ENCODE results near the gene IGF1R.

Gene IGF1R

DNA sequence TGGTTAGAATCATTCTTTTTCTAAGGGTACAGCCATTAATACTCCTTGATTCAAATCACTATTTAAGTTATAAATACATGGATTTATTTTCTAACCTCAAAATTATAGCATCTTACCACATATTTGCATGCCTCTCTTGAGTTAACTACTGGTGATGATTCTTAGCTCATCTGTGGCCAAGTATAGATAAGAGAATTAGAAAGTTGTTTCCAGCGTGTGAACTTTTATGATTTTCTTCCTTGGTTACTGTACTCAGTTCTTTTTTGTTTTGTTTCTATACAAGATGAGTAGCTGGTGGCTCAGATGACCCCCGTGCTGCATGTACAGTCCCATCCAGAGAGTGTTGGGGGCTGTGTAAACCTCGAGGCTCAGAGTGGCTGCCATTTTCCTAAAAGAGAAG, 124.6 kb downstream of the IGF1R start:
- Histone ChIP-seq H3K27me3 (ENCODE audit: low read length) (no peaks in the 10 kb centered on the region), H3K27ac (ENCODE audit: low read depth, low read length) (no peak overlapping the region), H4K20me1 (ENCODE audit: low read depth, low read length) (peaks cover 15% of the 10 kb centered on the region), H3K79me2 (ENCODE audit: insufficient read depth, low read length) (no peaks in the 10 kb centered on the region), H3K36me3 (ENCODE audit: low read length) (no peaks in the 10 kb centered on the region), H2AFZ (ENCODE audit: low read depth, low read length, severe bottlenecking) (no peak overlapping the region), H3F3A (ENCODE audit: insufficient read depth) (no peaks in the 10 kb centered on the region), H3K9me3 (ENCODE audit: insufficient read depth, low read length) (no peaks in the 10 kb centered on the region), H3K4me3 (ENCODE audit: insufficient read depth, low read length, poor library complexity, severe bottlenecking) (no peak overlapping the region), H3K9me2 (replicated peaks; ENCODE audit: insufficient read depth, low read length) (no peaks in the 10 kb centered on the region), H3K4me2 (ENCODE audit: low read depth, low read length, poor library complexity, severe bottlenecking) (no peak overlapping the region), H3K9ac (ENCODE audit: low read length) (no peak overlapping the region)
- TF ChIP-seq EZH2phosphoT487 (conservative IDR thresholded peaks at IDR 0.05; ENCODE audit: low read length) = no peak
- TF ChIP-seq, protein P1, sequence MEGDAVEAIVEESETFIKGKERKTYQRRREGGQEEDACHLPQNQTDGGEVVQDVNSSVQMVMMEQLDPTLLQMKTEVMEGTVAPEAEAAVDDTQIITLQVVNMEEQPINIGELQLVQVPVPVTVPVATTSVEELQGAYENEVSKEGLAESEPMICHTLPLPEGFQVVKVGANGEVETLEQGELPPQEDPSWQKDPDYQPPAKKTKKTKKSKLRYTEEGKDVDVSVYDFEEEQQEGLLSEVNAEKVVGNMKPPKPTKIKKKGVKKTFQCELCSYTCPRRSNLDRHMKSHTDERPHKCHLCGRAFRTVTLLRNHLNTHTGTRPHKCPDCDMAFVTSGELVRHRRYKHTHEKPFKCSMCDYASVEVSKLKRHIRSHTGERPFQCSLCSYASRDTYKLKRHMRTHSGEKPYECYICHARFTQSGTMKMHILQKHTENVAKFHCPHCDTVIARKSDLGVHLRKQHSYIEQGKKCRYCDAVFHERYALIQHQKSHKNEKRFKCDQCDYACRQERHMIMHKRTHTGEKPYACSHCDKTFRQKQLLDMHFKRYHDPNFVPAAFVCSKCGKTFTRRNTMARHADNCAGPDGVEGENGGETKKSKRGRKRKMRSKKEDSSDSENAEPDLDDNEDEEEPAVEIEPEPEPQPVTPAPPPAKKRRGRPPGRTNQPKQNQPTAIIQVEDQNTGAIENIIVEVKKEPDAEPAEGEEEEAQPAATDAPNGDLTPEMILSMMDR (IDR thresholded peaks at IDR 0.05; ENCODE audit: insufficient read depth, low read length, poor library complexity, severe bottlenecking) = no peak

DNA sequence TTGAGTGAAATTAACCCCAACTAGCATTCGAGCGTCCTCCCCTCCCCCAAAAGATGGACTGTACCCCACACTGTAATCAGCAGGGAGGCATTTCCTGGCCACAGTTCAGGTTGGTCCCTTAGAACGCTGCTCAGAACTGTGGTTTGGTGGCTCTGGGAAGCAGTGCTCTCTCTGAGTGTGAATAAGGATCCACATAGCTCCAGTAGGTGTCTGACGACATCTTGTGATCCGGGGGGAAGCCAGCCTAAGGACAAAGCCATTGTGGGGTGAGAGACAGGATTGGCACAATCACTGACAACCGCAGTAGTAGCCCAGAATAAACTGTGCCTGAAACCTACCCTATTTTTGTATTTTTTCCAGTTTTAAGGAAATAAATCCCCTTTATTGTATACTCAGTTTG, 125.3 kb downstream of the IGF1R start:
- TF ChIP-seq EZH2phosphoT487 (conservative IDR thresholded peaks at IDR 0.05; ENCODE audit: low read length) = no peak
- TF ChIP-seq, protein P1 (IDR thresholded peaks at IDR 0.05; ENCODE audit: insufficient read depth, low read length, poor library complexity, severe bottlenecking) = no peak
- Histone ChIP-seq H3K4me2 (ENCODE audit: low read depth, low read length, poor library complexity, severe bottlenecking) (no peak overlapping the region), H2AFZ (ENCODE audit: low read depth, low read length, severe bottlenecking) (no peak overlapping the region), H3K9me3 (ENCODE audit: insufficient read depth, low read length) (no peaks in the 10 kb centered on the region), H3K27ac (ENCODE audit: low read depth, low read length) (no peak overlapping the region), H3F3A (ENCODE audit: insufficient read depth) (no peaks in the 10 kb centered on the region), H3K36me3 (ENCODE audit: low read length) (no peaks in the 10 kb centered on the region), H3K27me3 (ENCODE audit: low read length) (no peaks in the 10 kb centered on the region), H3K9ac (ENCODE audit: low read length) (no peak overlapping the region), H3K9me2 (replicated peaks; ENCODE audit: insufficient read depth, low read length) (no peaks in the 10 kb centered on the region), H4K20me1 (ENCODE audit: low read depth, low read length) (peaks cover 15% of the 10 kb centered on the region), H3K4me3 (ENCODE audit: insufficient read depth, low read length, poor library complexity, severe bottlenecking) (no peak overlapping the region), H3K79me2 (ENCODE audit: insufficient read depth, low read length) (no peaks in the 10 kb centered on the region)

DNA sequence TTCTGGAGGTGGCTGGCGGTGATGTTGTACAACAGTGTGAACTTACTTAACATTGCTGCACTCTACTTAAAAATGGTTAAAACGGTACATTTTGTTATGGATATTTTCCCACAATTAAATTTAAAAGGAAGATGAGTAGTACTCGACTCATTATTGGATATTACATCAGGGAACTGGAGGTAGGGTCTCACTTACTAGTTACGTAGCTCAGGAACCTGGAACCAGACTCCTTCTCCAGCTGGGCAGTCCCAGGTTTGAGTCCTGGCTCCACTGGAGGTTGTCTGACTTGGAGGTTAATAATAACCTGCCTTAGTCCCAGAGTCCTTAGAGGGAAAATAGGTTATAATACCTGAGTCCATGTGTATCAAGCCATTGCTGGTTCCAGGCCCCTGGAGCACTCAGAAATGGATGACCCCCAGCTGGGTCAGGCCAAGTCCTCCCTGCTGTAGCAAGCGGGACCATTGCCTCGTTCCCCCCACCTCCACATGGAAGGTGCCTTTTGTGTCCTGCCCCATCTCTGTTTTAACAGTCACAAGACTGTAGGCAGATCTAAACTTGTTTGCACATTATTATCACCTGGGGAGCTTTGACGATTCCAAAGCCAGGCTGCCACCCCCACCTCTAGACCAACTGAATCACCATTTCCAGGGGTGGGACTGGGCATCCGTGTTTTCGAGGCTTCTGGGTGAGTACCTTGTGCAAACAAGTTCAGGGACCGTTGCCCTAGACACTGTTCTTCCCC, 126.6 kb downstream of the IGF1R start:
- Histone ChIP-seq H3K79me2 (ENCODE audit: insufficient read depth, low read length) (no peaks in the 10 kb centered on the region), H3K9me3 (ENCODE audit: insufficient read depth, low read length) (no peaks in the 10 kb centered on the region), H2AFZ (ENCODE audit: low read depth, low read length, severe bottlenecking) (no peak overlapping the region), H3K36me3 (ENCODE audit: low read length) (no peaks in the 10 kb centered on the region), H3F3A (ENCODE audit: insufficient read depth) (no peaks in the 10 kb centered on the region), H3K4me2 (ENCODE audit: low read depth, low read length, poor library complexity, severe bottlenecking) (no peak overlapping the region), H3K27me3 (ENCODE audit: low read length) (no peaks in the 10 kb centered on the region), H3K27ac (ENCODE audit: low read depth, low read length) (no peak overlapping the region), H3K4me3 (ENCODE audit: insufficient read depth, low read length, poor library complexity, severe bottlenecking) (no peak overlapping the region), H3K9ac (ENCODE audit: low read length) (no peak overlapping the region), H3K9me2 (replicated peaks; ENCODE audit: insufficient read depth, low read length) (no peaks in the 10 kb centered on the region), H4K20me1 (ENCODE audit: low read depth, low read length) (peaks cover 15% of the 10 kb centered on the region)
- TF ChIP-seq, protein P1 (IDR thresholded peaks at IDR 0.05; ENCODE audit: insufficient read depth, low read length, poor library complexity, severe bottlenecking) = no peak
- TF ChIP-seq EZH2phosphoT487 (conservative IDR thresholded peaks at IDR 0.05; ENCODE audit: low read length) = no peak
